Mammary epithelial cell (primary cell): ENCODE measurements around the gene KLHL17.

Source experiments
- CTCF ChIP-seq, 2 donors: IDR thresholded peaks in 1 of 2; conservative IDR thresholded peaks in 1 of 2; 2 replicates each; pipeline ENCODE4 v1.5.1; 2011 to 2012; ENCODE audit warnings: inconsistent platforms in 2 of 2, low read length in 2 of 2, mild to moderate bottlenecking in 2 of 2, control low read depth in 1 of 2, low read depth in 1 of 2; ENCODE audit not compliant: insufficient read depth in 1 of 2; ENCODE audit errors: extremely low read depth in 1 of 2
- EZH2 ChIP-seq: IDR thresholded peaks from 2 replicates; pipeline ENCODE4 v1.6.1; 2012; ENCODE audit warnings: low read length, inconsistent platforms, borderline replicate concordance

GRCh38 chr1:1005774-1006304, 45.5 kb downstream of the KLHL17 start:
- TF ChIP-seq CTCF (conservative IDR thresholded peaks at IDR 0.05 in 1 of 2, IDR thresholded peaks at IDR 0.05 in 1 of 2; ENCODE audit: extremely low read depth in 1 of 2, insufficient read depth in 1 of 2, low read depth in 1 of 2, low read length in 2 of 2) (no peak), EZH2 (no peak)
